ENCODE results near the gene TEX13C.

TEX13C gene

GRCh38 chrX:125293850-125294780 is 25.6 kb upstream of the TEX13C start:
- H3K4me3 ChIP-seq (replicated peaks; ENCODE audit: insufficient read depth, low read length), result no peak overlapping the region
- TF ChIP-seq GABPA (IDR thresholded peaks at IDR 0.05; ENCODE audit: low read depth) (no peak), CTCF (IDR thresholded peaks at IDR 0.05; ENCODE audit: insufficient read depth, low read length) (no peak), REST (IDR thresholded peaks at IDR 0.05; ENCODE audit: insufficient replicate concordance, low read depth) (no peak), POLR2AphosphoS5 (IDR thresholded peaks at IDR 0.05; ENCODE audit: low read depth) (peak; percentile 23; the same call in 1 of the 2 replicates), SPI1 (IDR thresholded peaks at IDR 0.05; ENCODE audit: borderline replicate concordance, low read depth) (peak; percentile 29; the same call in 1 of the 2 replicates)
- H3K27me3 ChIP-seq (ENCODE audit: insufficient read depth, poor library complexity, severe bottlenecking), result no peaks in the 10 kb centered on the region
- peak; percentile 58 to 83 for DNase-seq (ENCODE audit: low read depth in 1 of 2, low spot score in 1 of 2)
- peak overlapping the region; percentile 72 for H3K27ac ChIP-seq (replicated peaks)

- H3K27ac ChIP-seq (replicated peaks), result peak overlapping the region; percentile 56
- DNase-seq (ENCODE audit: low read depth in 1 of 2, low spot score in 1 of 2), result peak; percentile 37 to 74
Measured at GRCh38 chrX:125295337-125295736, 24.3 kb upstream of the TEX13C start.

More at GRCh38 chrX:125295337-125295736, 24.3 kb upstream of the TEX13C start:
- H3K27me3 ChIP-seq (ENCODE audit: insufficient read depth, poor library complexity, severe bottlenecking), result no peaks in the 10 kb centered on the region
- TF ChIP-seq REST (IDR thresholded peaks at IDR 0.05; ENCODE audit: insufficient replicate concordance, low read depth) (no peak), SPI1 (IDR thresholded peaks at IDR 0.05; ENCODE audit: borderline replicate concordance, low read depth) (no peak), GABPA (IDR thresholded peaks at IDR 0.05; ENCODE audit: low read depth) (no peak), POLR2AphosphoS5 (IDR thresholded peaks at IDR 0.05; ENCODE audit: low read depth) (no peak), CTCF (IDR thresholded peaks at IDR 0.05; ENCODE audit: insufficient read depth, low read length) (no peak)
- H3K4me3 ChIP-seq (replicated peaks; ENCODE audit: insufficient read depth, low read length), result no peak overlapping the region

All from HL-60 (cell line).